Ovary (tissue), 3 donors: ENCODE measurements around the gene SCIN.

ENCODE experiments used
- CTCF ChIP-seq, 3 donors: fragments of 450-650 bp in 2 of 3; fragments of 200-600 bp in 1 of 3; IDR thresholded peaks; one replicate each; pipeline versions ENCODE4 v1.5.1 to v1.8.0; 2016 to 2022; ENCODE audit warnings: antibody characterized with exemption in 3 of 3, mild to moderate bottlenecking in 1 of 3
- EP300 ChIP-seq: sonication (generic); formaldehyde crosslinking; IDR thresholded peaks from one replicate; pipeline ENCODE4 v1.6.1; 2017; ENCODE audit warnings: antibody characterized with exemption
- donor health status: DM: no; HTN: no; CAD: no.

- TF ChIP-seq CTCF (IDR thresholded peaks at IDR 0.05) (no peak), EP300 (no peak)
Observed at GRCh38 chr7:12581897-12582296, 11.4 kb downstream of the SCIN start.
